A673 (cell line): ENCODE results near the gene TSKS. TPM values are rescaled to one million over a fixed set of nuclear protein-coding genes. Genes with fewer than 3 reads are reported as not detected.
"Not testable (repeated sequence)": the region's sequence is repeated elsewhere in the genome, so short reads cannot be mapped to it uniquely, and the experiment has no call there.

Experiments used
- BruUV-seq: library from RNA; stranded (reverse); fragments of 400-500 nt; replicated peaks from 2 replicates; lab custom pipeline; 2021; lab: Mats Ljungman, UMichigan
- CTCF ChIA-PET: fragments of 300-600 bp; sonication (Branson Sonifier 250); formaldehyde crosslinking; loops from one replicate; lab custom pipeline; 2022; ENCODE audit warnings: antibody characterized with exemption; lab: Charles Lee
- POLR2A ChIA-PET: fragments of 300-600 bp; sonication (Branson Sonifier 250); formaldehyde crosslinking; loops from one replicate; lab custom pipeline; 2022; ENCODE audit warnings: antibody characterized with exemption; ENCODE audit not compliant: low non-redundant PET; lab: Charles Lee
- DNase-seq: peaks from one replicate; pipeline ENCODE4 v3.0.0-alpha.2; 2015; ENCODE audit warnings: low spot score
- H3K27ac ChIP-seq: fragments of 200-600 bp; sonication (generic); 2 replicates; pipeline ENCODE4 v1.5.1; 2016; ENCODE audit warnings: mixed run types, low read depth, mild to moderate bottlenecking, mixed read lengths, antibody characterized with exemption, low read length; ENCODE audit not compliant: poor library complexity, severe bottlenecking
- H3K27me3 ChIP-seq: fragments of 200-600 bp; sonication (generic); replicated peaks from 2 replicates; pipeline ENCODE4 v1.6.1; 2017; ENCODE audit warnings: mixed run types, low read depth, mild to moderate bottlenecking, mixed read lengths, antibody characterized with exemption, low read length; ENCODE audit not compliant: insufficient read depth, poor library complexity
- H3K36me3 ChIP-seq: fragments of 200-600 bp; sonication (generic); 2 replicates; pipeline ENCODE4 v1.6.1; 2016; ENCODE audit warnings: mixed run types, mild to moderate bottlenecking, mixed read lengths, antibody characterized with exemption, low read length; ENCODE audit not compliant: insufficient read depth, poor library complexity, severe bottlenecking
- H3K4me1 ChIP-seq: fragments of 200-600 bp; sonication (generic); 2 replicates; pipeline ENCODE4 v1.6.1; 2017; ENCODE audit warnings: mixed run types, mild to moderate bottlenecking, mixed read lengths, antibody characterized with exemption, low read length; ENCODE audit not compliant: insufficient read depth, poor library complexity, severe bottlenecking
- H3K4me3 ChIP-seq: fragments of 200-600 bp; sonication (generic); 2 replicates; pipeline ENCODE4 v1.5.1; 2016; ENCODE audit warnings: low read depth, mixed run types, mild to moderate bottlenecking, mixed read lengths, low read length; ENCODE audit not compliant: poor library complexity, severe bottlenecking
- H3K9me3 ChIP-seq: fragments of 200-600 bp; sonication (generic); 2 replicates; pipeline ENCODE4 v1.6.1; 2016; ENCODE audit warnings: mixed run types, low read depth, mild to moderate bottlenecking, mixed read lengths, antibody characterized with exemption, low read length; ENCODE audit not compliant: poor library complexity, severe bottlenecking
- CTCF ChIP-seq: fragments of 300-800, 200-600 bp; sonication (generic); conservative IDR thresholded peaks from 2 replicates; pipeline ENCODE4 v1.5.1; 2017; ENCODE audit warnings: low read depth, mild to moderate bottlenecking, antibody characterized with exemption, low read length, moderate library complexity, mixed read lengths
- EZH2 ChIP-seq: fragments of 200-600 bp; sonication (generic); IDR thresholded peaks from 2 replicates; pipeline ENCODE4 v1.6.1; 2017; ENCODE audit warnings: borderline replicate concordance, low read depth, mild to moderate bottlenecking, mixed read lengths, antibody characterized with exemption, low read length; ENCODE audit not compliant: poor library complexity, severe bottlenecking
- intact Hi-C: fragments of 100-400 bp; cut with micrococcal nuclease; formaldehyde crosslinking; loops from one replicate; pipeline ENCODE4 v1.10.0; 2022; ENCODE audit not compliant: unreplicated experiment
- total RNA-seq: library from RNA; stranded (reverse); gene quantifications from 2 replicates; pipeline ENCODE4 v1.2.3, GENCODE V29; 2021

TSKS gene
- total RNA-seq, 1 experiment from 2014 or later, result not detected

- Histone ChIP-seq H3K27ac (no peak overlapping the region), H3K9me3 (no peaks in the 10 kb centered on the region), H3K27me3 (no peaks in the 10 kb centered on the region), H3K4me3 (no peak overlapping the region), H3K36me3 (no peaks in the 10 kb centered on the region), H3K4me1 (no peaks in the 10 kb centered on the region)
- ChIA-PET CTCF (no interaction called here), POLR2A (interaction anchor here (0.6 kb wide), 1 partner anchor 21 kb away, joined by 18 read pairs; no protein-coding TSS in a partner anchor)
- no TSS peak for BruUV-seq
- intact Hi-C loops, result no loop called here
- DNase-seq, result no peak
- TF ChIP-seq CTCF, result no peak
- no peak for TF ChIP-seq EZH2
Observed at GRCh38 chr19:49730166-49730565, 32.9 kb downstream of the TSKS start.

DNA sequence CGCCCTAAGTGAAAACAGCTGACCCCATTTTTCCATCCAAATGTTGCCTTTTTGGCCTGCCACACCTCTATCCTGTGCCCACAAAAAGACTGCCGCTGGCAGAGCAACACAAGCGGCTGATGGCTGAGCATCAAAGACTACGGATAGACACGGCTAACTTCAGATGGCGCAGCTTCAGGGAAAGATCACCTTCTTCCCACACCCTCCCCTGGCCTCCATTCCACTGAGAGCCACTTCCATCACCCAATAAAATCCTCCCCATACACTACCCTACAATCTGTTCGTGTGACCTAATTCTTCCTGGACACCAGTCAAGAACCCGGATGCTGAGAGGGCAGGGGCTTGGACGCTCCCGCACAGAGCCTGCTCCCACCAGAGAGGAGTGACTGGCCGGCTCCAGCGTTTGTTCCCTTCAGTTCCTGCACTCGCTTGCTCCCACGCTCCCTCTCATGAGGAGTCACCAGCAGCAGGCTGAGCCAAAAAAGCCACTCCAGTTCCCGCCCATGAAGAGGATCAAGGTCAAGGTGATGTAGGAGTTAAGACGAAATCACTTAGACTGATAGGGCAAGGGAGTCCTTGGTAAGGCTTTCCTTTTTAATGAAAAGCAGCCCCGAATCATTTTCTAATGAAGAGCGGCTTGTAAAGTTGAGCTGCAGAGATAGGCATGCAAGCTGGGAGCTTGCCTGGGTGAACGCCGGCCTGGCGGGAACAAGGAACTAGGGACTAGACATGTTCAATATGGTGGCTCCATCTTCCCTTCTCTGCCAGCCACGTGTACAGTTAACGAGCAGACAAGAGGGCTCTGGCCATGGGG, 35.7 kb downstream of the TSKS start:
- H3K36me3 ChIP-seq, result no peaks in the 10 kb centered on the region
- no TSS peak for BruUV-seq
- H3K27ac ChIP-seq, result no peak overlapping the region
- no peaks in the 10 kb centered on the region for H3K4me1 ChIP-seq
- no peak overlapping the region for H3K4me3 ChIP-seq
- ChIA-PET POLR2A (no interaction called here), CTCF (no interaction called here)
- TF ChIP-seq CTCF (no peak), EZH2 (no peak)
- no peaks in the 10 kb centered on the region for H3K27me3 ChIP-seq
- DNase-seq, result no peak
- intact Hi-C loops, result no loop called here
- H3K9me3 ChIP-seq, result no peaks in the 10 kb centered on the region

GRCh38 chr19:49719420-49719819, 43.7 kb downstream of the TSKS start:
- H3K36me3 ChIP-seq, intact Hi-C loops, H3K9me3 ChIP-seq, BruUV-seq, H3K27ac ChIP-seq, POLR2A ChIA-PET, H3K27me3 ChIP-seq, H3K4me3 ChIP-seq, DNase-seq, H3K4me1 ChIP-seq: not testable (repeated sequence)
- CTCF ChIA-PET, result interaction anchor here (0.6 kb wide), 2 partner anchors 32 to 85 kb away, joined by 9 read pairs; no protein-coding TSS in a partner anchor

DNA sequence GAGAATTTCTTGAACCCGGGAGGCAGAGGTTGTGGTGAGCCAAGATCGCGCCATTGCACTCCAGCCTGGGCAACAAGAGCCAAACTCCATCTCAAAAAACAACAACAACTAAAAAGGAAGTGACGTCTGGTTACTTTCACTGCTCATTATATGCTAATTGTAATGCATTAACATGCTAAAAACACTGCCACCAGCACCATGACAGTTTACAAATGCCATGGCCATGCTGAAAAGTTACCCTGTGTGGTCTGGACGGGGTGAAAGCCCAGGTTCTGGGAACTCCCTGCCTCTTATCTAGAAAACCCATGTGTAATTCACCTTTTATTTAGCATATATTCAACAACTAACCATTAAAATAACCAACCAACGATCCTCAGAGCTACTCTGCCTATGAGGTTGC, 44.1 kb downstream of the TSKS start:
- intact Hi-C loops, result no loop called here
- H3K27me3 ChIP-seq, result no peaks in the 10 kb centered on the region
- ChIA-PET POLR2A (no interaction called here), CTCF (interaction anchor here (0.6 to 0.8 kb wide), 2 partner anchors 32 to 332 kb away, joined by 3 to 9 read pairs; no protein-coding TSS in a partner anchor)
- BruUV-seq, result no TSS peak
- no peak overlapping the region for H3K4me3 ChIP-seq
- H3K9me3 ChIP-seq, result no peaks in the 10 kb centered on the region
- H3K36me3 ChIP-seq, result no peaks in the 10 kb centered on the region
- H3K4me1 ChIP-seq, result no peaks in the 10 kb centered on the region
- no peak for DNase-seq
- no peak overlapping the region for H3K27ac ChIP-seq
- TF ChIP-seq EZH2 (no peak), CTCF (no peak)
